ENCODE data around the gene C4orf17.

Gene C4orf17

GRCh38 chr4:99510721-99511120, at the start of gene C4orf17:
TSS of gene C4orf17 (plus strand) at chr4:99511021. CDS start at chr4:99513082, 2,061 bp downstream.
- TF ChIP-seq, protein P1, sequence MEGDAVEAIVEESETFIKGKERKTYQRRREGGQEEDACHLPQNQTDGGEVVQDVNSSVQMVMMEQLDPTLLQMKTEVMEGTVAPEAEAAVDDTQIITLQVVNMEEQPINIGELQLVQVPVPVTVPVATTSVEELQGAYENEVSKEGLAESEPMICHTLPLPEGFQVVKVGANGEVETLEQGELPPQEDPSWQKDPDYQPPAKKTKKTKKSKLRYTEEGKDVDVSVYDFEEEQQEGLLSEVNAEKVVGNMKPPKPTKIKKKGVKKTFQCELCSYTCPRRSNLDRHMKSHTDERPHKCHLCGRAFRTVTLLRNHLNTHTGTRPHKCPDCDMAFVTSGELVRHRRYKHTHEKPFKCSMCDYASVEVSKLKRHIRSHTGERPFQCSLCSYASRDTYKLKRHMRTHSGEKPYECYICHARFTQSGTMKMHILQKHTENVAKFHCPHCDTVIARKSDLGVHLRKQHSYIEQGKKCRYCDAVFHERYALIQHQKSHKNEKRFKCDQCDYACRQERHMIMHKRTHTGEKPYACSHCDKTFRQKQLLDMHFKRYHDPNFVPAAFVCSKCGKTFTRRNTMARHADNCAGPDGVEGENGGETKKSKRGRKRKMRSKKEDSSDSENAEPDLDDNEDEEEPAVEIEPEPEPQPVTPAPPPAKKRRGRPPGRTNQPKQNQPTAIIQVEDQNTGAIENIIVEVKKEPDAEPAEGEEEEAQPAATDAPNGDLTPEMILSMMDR (IDR thresholded peaks at IDR 0.05; ENCODE audit: borderline replicate concordance, control extremely low read depth, extremely low read depth, insufficient read depth, missing control alignments), result no peak
- in situ Hi-C loops (cut with MboI; ENCODE audit: low sequenced_read_pairs, unreplicated experiment), result no loop called here
- DNase-seq (ENCODE audit: low spot score), result no peak

- no peak for DNase-seq (ENCODE audit: low spot score)
- TF ChIP-seq, protein P1 (IDR thresholded peaks at IDR 0.05; ENCODE audit: borderline replicate concordance, control extremely low read depth, extremely low read depth, insufficient read depth, missing control alignments), result no peak
- in situ Hi-C loops (cut with MboI; ENCODE audit: low sequenced_read_pairs, unreplicated experiment), result no loop called here
Observed at GRCh38 chr4:99461623-99462401, 49.0 kb upstream of the C4orf17 start.

DNA sequence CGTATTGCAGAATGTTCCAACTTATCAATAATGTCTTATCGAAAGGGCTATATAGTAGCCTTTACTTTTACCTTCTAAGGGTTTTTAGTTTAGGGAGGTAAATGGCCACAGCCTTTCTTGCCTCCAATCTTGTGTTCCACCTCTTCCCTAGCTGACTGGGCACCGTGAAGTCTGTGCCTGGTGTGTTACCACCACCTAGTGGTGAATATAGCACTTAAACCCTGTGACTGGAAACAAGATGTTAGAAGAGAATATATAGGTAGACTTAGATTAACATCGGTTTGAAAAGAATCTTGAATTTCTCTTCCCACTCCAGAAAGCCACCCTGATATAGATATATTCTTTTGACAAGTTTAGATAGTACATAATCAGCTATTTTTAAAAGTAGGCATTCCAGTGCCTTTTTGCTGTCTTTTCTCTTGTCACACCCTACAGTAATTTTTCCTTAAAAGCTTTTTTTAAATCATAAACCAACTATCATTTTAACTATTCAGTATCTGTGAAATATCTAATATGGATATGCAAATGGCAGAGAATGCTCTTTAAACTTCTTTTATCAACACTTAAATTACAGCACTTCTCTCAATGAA, 47.9 kb upstream of the C4orf17 start:
- TF ChIP-seq, protein P1 (IDR thresholded peaks at IDR 0.05; ENCODE audit: borderline replicate concordance, control extremely low read depth, extremely low read depth, insufficient read depth, missing control alignments), result peak; percentile 65
- DNase-seq (ENCODE audit: low spot score), result peak; percentile 47
- in situ Hi-C loops (cut with MboI; ENCODE audit: low sequenced_read_pairs, unreplicated experiment), result no loop called here

- no peak for DNase-seq (ENCODE audit: low spot score)
- in situ Hi-C loops (cut with MboI; ENCODE audit: low sequenced_read_pairs, unreplicated experiment), result no loop called here
- TF ChIP-seq, protein P1 (IDR thresholded peaks at IDR 0.05; ENCODE audit: borderline replicate concordance, control extremely low read depth, extremely low read depth, insufficient read depth, missing control alignments), result no peak
Observed at GRCh38 chr4:99463566-99463965, 47.3 kb upstream of the C4orf17 start.

DNA sequence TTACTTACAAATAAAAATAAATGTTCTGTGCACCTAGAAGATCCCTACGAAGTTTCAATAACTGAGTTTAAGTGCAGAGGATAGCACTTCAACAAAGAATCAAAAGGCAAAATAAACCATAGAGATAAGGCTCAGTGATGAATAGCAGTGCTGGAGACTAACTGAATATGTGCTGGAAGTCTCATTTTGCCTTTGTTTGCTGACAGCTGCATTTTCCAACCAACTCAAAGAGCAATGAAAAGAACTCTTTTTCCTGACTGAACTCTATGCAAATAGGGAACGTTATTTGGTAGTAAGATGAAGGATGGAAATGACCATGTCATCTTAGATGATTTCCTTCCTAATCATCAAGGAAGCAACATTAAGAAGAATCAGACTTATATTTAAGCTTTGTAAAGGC, 42.9 kb upstream of the C4orf17 start:
- in situ Hi-C loops (cut with MboI; ENCODE audit: low sequenced_read_pairs, unreplicated experiment), result no loop called here
- DNase-seq (ENCODE audit: low spot score), result no peak
- TF ChIP-seq, protein P1 (IDR thresholded peaks at IDR 0.05; ENCODE audit: borderline replicate concordance, control extremely low read depth, extremely low read depth, insufficient read depth, missing control alignments), result no peak

GRCh38 chr4:99468889-99469288, 41.9 kb upstream of the C4orf17 start:
- no peak for DNase-seq (ENCODE audit: low spot score)
- TF ChIP-seq, protein P1 (IDR thresholded peaks at IDR 0.05; ENCODE audit: borderline replicate concordance, control extremely low read depth, extremely low read depth, insufficient read depth, missing control alignments), result no peak
- in situ Hi-C loops (cut with MboI; ENCODE audit: low sequenced_read_pairs, unreplicated experiment), result no loop called here

All from GM13976 (cell line).